ENCODE data around the gene STARD7. TPM values are rescaled to one million over a fixed set of nuclear protein-coding genes. Genes with fewer than 3 reads are reported as not detected.
"Not testable (repeated sequence)": the region's sequence is repeated elsewhere in the genome, so short reads cannot be mapped to it uniquely, and the experiment has no call there.

STARD7 gene
- total and polyA plus RNA-seq, 2 experiments from 2014 or later = 161 to 214 TPM

GRCh38 chr2:96167407-96168013, 41.1 kb downstream of the STARD7 start:
- Histone ChIP-seq H3K36me3 (no peaks in the 10 kb centered on the region), H3K27ac (no peak overlapping the region), H3K4me3 (no peak overlapping the region), H3K4me1 (ENCODE audit: low read depth) (peaks cover 11% of the 10 kb centered on the region), H3K9me3 (ENCODE audit: low read depth) (no peaks in the 10 kb centered on the region), H3K27me3 (peaks cover 4% of the 10 kb centered on the region)
- no peak for TF ChIP-seq CTCF (IDR thresholded peaks at IDR 0.05; ENCODE audit: low read depth, low read length)
- DNase-seq (ENCODE audit: low read depth in 1 of 2, low spot score in 1 of 2) = no peak

GRCh38 chr2:96164459-96165184, 44.0 kb downstream of the STARD7 start:
- no peak for TF ChIP-seq CTCF (IDR thresholded peaks at IDR 0.05; ENCODE audit: low read depth, low read length)
- no peak overlapping the region for H3K27ac ChIP-seq
- peaks cover 4% of the 10 kb centered on the region for H3K27me3 ChIP-seq
- H3K4me3 ChIP-seq = no peak overlapping the region
- H3K4me1 ChIP-seq (ENCODE audit: low read depth) = peaks cover 11% of the 10 kb centered on the region
- H3K36me3 ChIP-seq = no peaks in the 10 kb centered on the region
- no peaks in the 10 kb centered on the region for H3K9me3 ChIP-seq (ENCODE audit: low read depth)
- no peak for DNase-seq (ENCODE audit: low read depth in 1 of 2, low spot score in 1 of 2)

- Histone ChIP-seq H3K4me1 (ENCODE audit: low read depth) (peaks cover 11% of the 10 kb centered on the region), H3K27ac (no peak overlapping the region), H3K4me3 (no peak overlapping the region), H3K36me3 (no peaks in the 10 kb centered on the region), H3K27me3 (peaks cover 8% of the 10 kb centered on the region), H3K9me3 (ENCODE audit: low read depth) (no peaks in the 10 kb centered on the region)
- TF ChIP-seq CTCF (IDR thresholded peaks at IDR 0.05; ENCODE audit: low read depth, low read length) = no peak
- DNase-seq (ENCODE audit: low read depth in 1 of 2, low spot score in 1 of 2) = no peak
Measured at GRCh38 chr2:96163768-96164429, 44.7 kb downstream of the STARD7 start.

- TF ChIP-seq CTCF (IDR thresholded peaks at IDR 0.05; ENCODE audit: low read depth, low read length) = no peak
- no peaks in the 10 kb centered on the region for H3K36me3 ChIP-seq
- H3K4me3 ChIP-seq = no peak overlapping the region
- H3K27ac ChIP-seq = no peak overlapping the region
- peaks cover 8% of the 10 kb centered on the region for H3K27me3 ChIP-seq
- H3K4me1 ChIP-seq (ENCODE audit: low read depth) = peaks cover 11% of the 10 kb centered on the region
- no peak for DNase-seq (ENCODE audit: low read depth in 1 of 2, low spot score in 1 of 2)
- no peaks in the 10 kb centered on the region for H3K9me3 ChIP-seq (ENCODE audit: low read depth)
Measured at GRCh38 chr2:96163415-96163767, 45.2 kb downstream of the STARD7 start.

- no peak for TF ChIP-seq CTCF (IDR thresholded peaks at IDR 0.05; ENCODE audit: low read depth, low read length)
- H3K36me3 ChIP-seq = no peaks in the 10 kb centered on the region
- no peak overlapping the region for H3K4me3 ChIP-seq
Measured at GRCh38 chr2:96161898-96162297, 46.7 kb downstream of the STARD7 start.

GRCh38 chr2:96160366-96160765, 48.3 kb downstream of the STARD7 start:
- H3K9me3 ChIP-seq (ENCODE audit: low read depth); H3K4me3 ChIP-seq; H3K27me3 ChIP-seq; H3K27ac ChIP-seq; H3K36me3 ChIP-seq; DNase-seq (ENCODE audit: low read depth in 1 of 2, low spot score in 1 of 2): not testable (repeated sequence)
- peaks cover 11% of the 10 kb centered on the region for H3K4me1 ChIP-seq (ENCODE audit: low read depth)

More at GRCh38 chr2:96161898-96162297, 46.7 kb downstream of the STARD7 start:
- Histone ChIP-seq H3K27ac (no peak overlapping the region), H3K9me3 (ENCODE audit: low read depth) (no peaks in the 10 kb centered on the region), H3K27me3 (peaks cover 4% of the 10 kb centered on the region), H3K4me1 (ENCODE audit: low read depth) (peaks cover 11% of the 10 kb centered on the region)
- peak in 1 of 2 donors; percentile 46 for DNase-seq (ENCODE audit: low read depth in 1 of 2, low spot score in 1 of 2)
